GM12801 (cell line): ENCODE data around the gene ASPN.

Experiments used
- TF ChIP-seq, protein P1 (sequence below): IDR thresholded peaks from one replicate; pipeline ENCODE4 v1.5.1; 2011; ENCODE audit warnings: control low read depth; ENCODE audit not compliant: insufficient read length; ENCODE audit errors: extremely low read depth

Gene ASPN

DNA sequence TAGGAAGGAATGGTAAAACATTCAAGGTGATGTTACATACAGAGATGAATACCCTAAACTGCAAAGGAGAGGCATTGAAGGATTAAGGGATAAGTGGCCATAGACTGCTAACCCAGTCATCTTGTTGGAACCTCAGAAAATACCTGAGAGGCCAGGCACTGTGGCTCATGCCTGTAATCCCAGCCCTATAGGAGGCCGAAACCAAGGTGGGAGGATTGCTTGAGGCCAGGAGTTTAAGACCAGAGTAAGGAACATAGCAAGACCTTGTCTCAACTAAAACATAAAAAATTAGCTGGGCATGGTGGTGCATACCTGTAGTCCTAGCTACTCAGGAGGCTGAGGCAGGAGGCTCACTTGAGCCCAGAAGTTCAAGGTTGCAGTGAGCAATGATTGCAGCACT is 42.6 kb upstream of the ASPN start:
- TF ChIP-seq, protein P1, sequence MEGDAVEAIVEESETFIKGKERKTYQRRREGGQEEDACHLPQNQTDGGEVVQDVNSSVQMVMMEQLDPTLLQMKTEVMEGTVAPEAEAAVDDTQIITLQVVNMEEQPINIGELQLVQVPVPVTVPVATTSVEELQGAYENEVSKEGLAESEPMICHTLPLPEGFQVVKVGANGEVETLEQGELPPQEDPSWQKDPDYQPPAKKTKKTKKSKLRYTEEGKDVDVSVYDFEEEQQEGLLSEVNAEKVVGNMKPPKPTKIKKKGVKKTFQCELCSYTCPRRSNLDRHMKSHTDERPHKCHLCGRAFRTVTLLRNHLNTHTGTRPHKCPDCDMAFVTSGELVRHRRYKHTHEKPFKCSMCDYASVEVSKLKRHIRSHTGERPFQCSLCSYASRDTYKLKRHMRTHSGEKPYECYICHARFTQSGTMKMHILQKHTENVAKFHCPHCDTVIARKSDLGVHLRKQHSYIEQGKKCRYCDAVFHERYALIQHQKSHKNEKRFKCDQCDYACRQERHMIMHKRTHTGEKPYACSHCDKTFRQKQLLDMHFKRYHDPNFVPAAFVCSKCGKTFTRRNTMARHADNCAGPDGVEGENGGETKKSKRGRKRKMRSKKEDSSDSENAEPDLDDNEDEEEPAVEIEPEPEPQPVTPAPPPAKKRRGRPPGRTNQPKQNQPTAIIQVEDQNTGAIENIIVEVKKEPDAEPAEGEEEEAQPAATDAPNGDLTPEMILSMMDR, result no peak

DNA sequence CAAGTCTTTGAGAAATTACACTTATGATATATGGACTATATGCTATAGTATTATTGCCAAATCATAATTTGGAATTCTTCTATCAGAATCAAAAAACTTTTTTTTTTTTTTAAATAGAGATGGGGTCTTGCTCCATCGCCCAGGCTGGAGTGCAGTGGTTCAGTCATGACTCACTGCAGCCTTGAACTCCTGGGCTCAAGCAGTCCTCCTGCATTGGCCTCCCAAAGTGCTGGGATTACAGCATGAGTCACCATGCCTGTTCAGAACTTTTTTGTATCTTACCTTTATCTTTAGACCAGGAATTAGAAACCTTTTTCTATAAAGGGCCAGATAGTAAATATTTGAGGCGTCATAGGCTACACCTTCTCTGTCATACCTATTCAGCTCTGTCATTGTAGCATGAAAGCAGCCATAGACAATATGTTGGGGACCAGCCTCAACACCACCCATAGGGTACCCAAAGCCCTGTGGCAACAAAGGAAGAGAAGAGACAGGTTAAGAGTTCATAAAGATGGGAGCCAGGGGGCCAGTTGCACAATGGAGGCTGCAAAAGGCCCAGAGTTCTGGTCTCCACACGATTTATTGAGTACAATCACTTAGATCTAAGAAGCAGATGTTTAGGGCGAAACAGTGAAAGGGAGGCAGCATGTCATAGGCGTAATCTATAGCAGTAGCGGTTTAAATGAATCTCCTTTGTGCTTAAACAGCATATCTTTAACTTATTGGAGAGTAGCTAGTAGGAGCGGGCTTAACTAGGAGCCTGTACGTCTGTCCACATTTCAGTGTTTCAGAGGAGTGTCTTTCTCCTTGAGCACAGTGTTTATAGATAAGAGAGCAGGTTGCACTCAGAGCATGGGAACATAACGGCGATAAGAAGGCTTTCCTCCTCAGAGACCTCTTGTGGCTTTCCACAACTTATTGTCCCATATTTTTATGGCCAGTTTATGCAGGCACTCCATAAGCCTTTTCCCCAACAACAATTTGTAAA is 41.0 kb upstream of the ASPN start:
- TF ChIP-seq, protein P1, result no peak

DNA sequence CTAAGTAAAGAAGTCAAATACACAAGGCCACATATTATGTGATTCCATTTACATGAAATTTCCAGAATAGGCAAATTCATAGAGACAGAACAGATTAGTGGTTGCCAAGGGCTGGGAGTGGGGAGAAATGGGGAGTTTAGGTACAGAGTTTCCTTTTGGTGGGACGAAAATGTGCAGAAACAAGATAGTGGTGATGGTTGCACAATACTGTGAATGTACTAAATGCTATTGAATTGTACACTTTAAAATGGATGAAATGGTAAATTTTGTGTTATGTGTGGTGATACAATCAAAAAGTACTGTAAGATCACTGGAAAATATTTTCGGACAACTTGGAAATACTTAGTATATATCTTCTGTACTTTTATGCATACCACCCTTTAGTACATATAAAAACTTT is 38.5 kb upstream of the ASPN start:
- TF ChIP-seq, protein P1, result no peak

DNA sequence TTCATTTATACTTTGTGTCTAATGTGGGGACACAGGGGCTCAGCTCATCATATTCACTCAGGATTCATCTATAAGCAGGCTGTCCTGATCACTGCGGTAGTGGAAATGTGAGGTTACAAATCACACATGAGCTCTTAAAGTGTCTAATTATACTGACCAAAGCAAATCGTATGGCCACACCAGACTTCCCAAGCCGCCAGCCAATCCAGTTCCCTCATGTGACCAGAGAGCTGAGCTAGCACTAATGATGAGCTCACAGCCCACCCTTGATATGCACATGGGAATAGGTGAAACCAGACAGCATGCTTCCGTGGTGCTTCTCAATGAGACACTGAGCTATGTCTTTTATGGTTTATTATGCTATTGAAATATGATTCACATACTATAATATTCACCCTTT is 35.9 kb upstream of the ASPN start:
- TF ChIP-seq, protein P1, result no peak

DNA sequence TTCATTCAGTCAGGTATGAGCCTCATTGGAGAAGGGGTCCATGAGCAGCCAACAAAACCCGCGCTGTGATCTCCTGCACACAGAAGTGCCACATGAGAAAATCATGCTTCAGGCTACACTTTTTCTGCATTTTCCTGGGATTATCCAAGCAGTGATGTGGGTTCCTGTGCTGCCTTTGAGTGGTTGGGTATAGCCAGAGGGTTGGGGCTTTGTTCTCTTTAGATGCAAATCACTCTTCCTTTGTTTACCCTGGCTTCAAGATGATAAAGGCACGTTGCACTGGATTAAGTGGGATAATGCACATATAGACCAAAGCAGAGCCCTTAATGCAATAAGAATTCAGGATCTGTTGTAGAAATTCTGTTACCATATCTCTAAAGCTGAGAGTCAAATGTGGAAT is 34.7 kb upstream of the ASPN start:
- TF ChIP-seq, protein P1, result no peak

DNA sequence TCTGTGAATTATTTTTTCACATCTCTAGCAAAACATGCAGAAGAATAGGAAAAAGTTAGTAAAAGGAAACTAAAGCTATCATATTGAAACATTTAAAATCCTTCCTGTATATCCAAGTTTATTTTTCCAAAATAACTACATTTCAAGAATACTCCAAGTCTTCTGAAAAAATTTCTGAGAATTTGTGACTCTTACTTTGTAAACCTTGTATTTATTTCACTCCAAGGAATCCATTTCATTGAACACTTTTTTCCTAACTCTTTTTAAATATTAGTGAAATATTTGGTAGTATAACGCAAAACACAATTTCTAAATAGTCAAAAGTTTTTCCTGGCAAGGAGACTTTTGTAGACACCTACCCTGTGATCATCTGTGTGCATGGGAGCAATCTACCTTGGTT is 34.2 kb upstream of the ASPN start:
- TF ChIP-seq, protein P1, result no peak

DNA sequence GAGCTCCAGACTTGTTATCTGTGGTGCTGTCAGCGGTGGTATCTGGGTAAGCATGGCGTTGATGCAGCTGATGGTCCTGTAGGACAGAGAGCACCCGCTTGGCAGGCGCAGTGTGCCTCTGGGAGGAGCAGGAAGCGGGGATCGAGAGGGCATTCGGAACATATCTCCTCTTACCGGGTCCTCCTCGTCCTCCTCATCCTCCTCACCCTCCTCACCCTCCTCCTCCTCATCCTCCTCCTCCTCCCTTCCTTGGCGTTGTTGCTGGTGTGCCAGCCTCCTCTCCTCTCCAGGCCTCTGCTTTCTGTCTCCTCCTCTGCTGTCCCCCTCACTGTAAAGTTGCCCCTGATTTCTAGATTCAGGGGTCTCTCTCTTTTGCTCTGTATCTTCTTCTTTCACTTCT is 32.3 kb upstream of the ASPN start:
- TF ChIP-seq, protein P1, result no peak
